H9 (cell line): Measurements from ENCODE around the gene DOCK1. TPM values are rescaled to one million over a fixed set of nuclear protein-coding genes. Genes with fewer than 3 reads are reported as not detected.
"Not testable (repeated sequence)": the region's sequence is repeated elsewhere in the genome, so short reads cannot be mapped to it uniquely, and the experiment has no call there.

Experiments used
- DNase-seq: peaks from one replicate; pipeline ENCODE4 v3.0.0-alpha.2; 2017
- H2AFZ ChIP-seq: one replicate; pipeline ENCODE4 v1.6.1; 2013; ENCODE audit warnings: mild to moderate bottlenecking, low read length, control low read depth, moderate library complexity
- H2AK5ac ChIP-seq: 2 replicates; pipeline ENCODE4 v1.6.1; 2013; ENCODE audit warnings: low read length, control low read depth, mixed read lengths; ENCODE audit not compliant: insufficient read length
- H2BK120ac ChIP-seq: one replicate; pipeline ENCODE4 v1.6.1; 2013; ENCODE audit warnings: low read depth, mild to moderate bottlenecking, low read length, control low read depth, inconsistent platforms; ENCODE audit not compliant: poor library complexity, severe bottlenecking
- H2BK12ac ChIP-seq: 2 replicates; pipeline ENCODE4 v1.6.1; 2013; ENCODE audit warnings: low read length, control low read depth, mixed read lengths, low read depth; ENCODE audit not compliant: insufficient read length
- H2BK15ac ChIP-seq: 2 replicates; pipeline ENCODE4 v1.6.1; 2013; ENCODE audit warnings: low read depth, low read length, control low read depth
- H2BK20ac ChIP-seq: one replicate; pipeline ENCODE4 v1.6.1; 2013; ENCODE audit warnings: low read depth, mild to moderate bottlenecking, low read length, control low read depth, inconsistent platforms; ENCODE audit not compliant: poor library complexity, severe bottlenecking
- H2BK5ac ChIP-seq: 2 replicates; pipeline ENCODE4 v1.6.1; 2013; ENCODE audit warnings: low read length, control low read depth, mixed read lengths; ENCODE audit not compliant: insufficient read length
- H3K14ac ChIP-seq: 2 replicates; pipeline ENCODE4 v1.6.1; 2013; ENCODE audit warnings: low read length, control low read depth; ENCODE audit not compliant: insufficient read depth
- H3K18ac ChIP-seq: 2 replicates; pipeline ENCODE4 v1.6.1; 2013; ENCODE audit warnings: low read depth, mild to moderate bottlenecking, mixed read lengths, low read length, control low read depth; ENCODE audit not compliant: insufficient read length
- H3K23ac ChIP-seq: 2 replicates; pipeline ENCODE4 v1.6.1; 2013; ENCODE audit warnings: low read length, control low read depth, mixed read lengths, low read depth; ENCODE audit not compliant: insufficient read length
- H3K23me2 ChIP-seq: 2 replicates; pipeline ENCODE4 v1.6.1; 2013; ENCODE audit warnings: low read depth, mild to moderate bottlenecking, mixed read lengths, low read length, control low read depth; ENCODE audit not compliant: insufficient read length, poor library complexity, severe bottlenecking
- H3K27ac ChIP-seq: 2 replicates; pipeline ENCODE4 v1.5.1; 2013; ENCODE audit warnings: low read length, control low read depth, mixed read lengths, low read depth; ENCODE audit not compliant: insufficient read length
- H3K27me3 ChIP-seq: 2 replicates; pipeline ENCODE4 v1.6.1; 2013; ENCODE audit warnings: low read length, control low read depth, inconsistent platforms; ENCODE audit not compliant: insufficient read depth
- H3K4ac ChIP-seq: 2 replicates; pipeline ENCODE4 v1.6.1; 2013; ENCODE audit warnings: low read depth, mild to moderate bottlenecking, control low read depth, inconsistent platforms, low read length, moderate library complexity
- H3K4me1 ChIP-seq: 2 replicates; pipeline ENCODE4 v1.6.1; 2013; ENCODE audit warnings: low read length, control low read depth, inconsistent platforms; ENCODE audit not compliant: insufficient read depth
- H3K4me2 ChIP-seq: 2 replicates; pipeline ENCODE4 v1.6.1; 2013; ENCODE audit warnings: low read length, control low read depth, mixed read lengths; ENCODE audit not compliant: insufficient read length, insufficient read depth
- H3K56ac ChIP-seq: 2 replicates; pipeline ENCODE4 v1.6.1; 2013; ENCODE audit warnings: low read depth, mild to moderate bottlenecking, mixed read lengths, low read length, control low read depth; ENCODE audit not compliant: insufficient read length
- H3K79me1 ChIP-seq: 2 replicates; pipeline ENCODE4 v1.6.1; 2013; ENCODE audit warnings: low read depth, mild to moderate bottlenecking, moderate library complexity, low read length, control low read depth, inconsistent platforms; ENCODE audit not compliant: insufficient read depth, poor library complexity, severe bottlenecking
- H3K79me2 ChIP-seq: 2 replicates; pipeline ENCODE4 v1.6.1; 2013; ENCODE audit warnings: low read length, control low read depth, inconsistent platforms; ENCODE audit not compliant: insufficient read depth
- H3K9ac ChIP-seq: 2 replicates; pipeline ENCODE4 v1.6.1; 2013; ENCODE audit warnings: low read length, control low read depth, mixed read lengths; ENCODE audit not compliant: insufficient read length; ENCODE audit errors: extremely low read depth
- H3K9me3 ChIP-seq: one replicate; pipeline ENCODE4 v1.6.1; 2013; ENCODE audit warnings: low read depth, low read length, inconsistent platforms; ENCODE audit not compliant: control insufficient read depth
- H3T11ph ChIP-seq: one replicate; pipeline ENCODE4 v1.6.1; 2013; ENCODE audit warnings: mild to moderate bottlenecking, low read length, control low read depth, inconsistent platforms
- H4K20me1 ChIP-seq: one replicate; pipeline ENCODE4 v1.6.1; 2013; ENCODE audit not compliant: control insufficient read depth, insufficient read length, insufficient read depth
- H4K5ac ChIP-seq: 2 replicates; pipeline ENCODE4 v1.6.1; 2013; ENCODE audit warnings: low read depth, mild to moderate bottlenecking, mixed read lengths, low read length, control low read depth; ENCODE audit not compliant: insufficient read length
- H4K8ac ChIP-seq: replicated peaks from 2 replicates; pipeline ENCODE4 v1.6.1; 2013; ENCODE audit warnings: low read length, control low read depth, mixed read lengths, low read depth; ENCODE audit not compliant: insufficient read length
- H4K91ac ChIP-seq: 2 replicates; pipeline ENCODE4 v1.6.1; 2013; ENCODE audit warnings: low read depth, mild to moderate bottlenecking, moderate library complexity, mixed read lengths, low read length, control low read depth; ENCODE audit not compliant: insufficient read length
- H3K27ac Mint-ChIP-seq, 3 experiments: 2 replicates in 2 of 3; 3 replicates in 1 of 3; pipeline ENCODE4 v1.8.0; 2020 to 2021; ENCODE audit warnings: mixed read lengths in 3 of 3, mild to moderate bottlenecking in 1 of 3, moderate library complexity in 1 of 3
- H3K27me3 Mint-ChIP-seq: 2 replicates; pipeline ENCODE4 v1.8.0; 2021; ENCODE audit warnings: low read depth, mild to moderate bottlenecking, moderate library complexity, mixed read lengths
- H3K36me3 Mint-ChIP-seq, 3 experiments: 2 replicates in 2 of 3; 3 replicates in 1 of 3; pipeline ENCODE4 v1.8.0; 2020 to 2021; ENCODE audit warnings: low read depth in 3 of 3, mixed read lengths in 3 of 3; ENCODE audit not compliant: insufficient read depth in 1 of 3
- H3K4me1 Mint-ChIP-seq, 2 experiments: 2 replicates each; pipeline ENCODE4 v1.8.0; 2020; ENCODE audit warnings: mixed read lengths in 2 of 2
- H3K4me3 Mint-ChIP-seq, 2 experiments: 2 replicates in 1 of 2; 3 replicates in 1 of 2; pipeline ENCODE4 v1.8.0; 2020 to 2021; ENCODE audit warnings: mild to moderate bottlenecking in 2 of 2, mixed read lengths in 2 of 2, moderate library complexity in 1 of 2
- H3K9me3 Mint-ChIP-seq, 2 experiments: 2 replicates in 1 of 2; 3 replicates in 1 of 2; pipeline ENCODE4 v1.8.0; 2020; ENCODE audit warnings: mild to moderate bottlenecking in 2 of 2, mixed read lengths in 2 of 2, moderate library complexity in 1 of 2
- WGBS: extraction: QIAGEN DNeasy Blood & Tissue Kit; methylation state at CpG from one replicate; pipeline ENCODE4 v1.1.7; 2013; ENCODE audit warnings: missing lambda C conversion rate, low lambda C conversion rate, mixed read lengths; ENCODE audit not compliant: insufficient read length; ENCODE audit errors: extremely low coverage; 5-methylcytosine and 5-hydroxymethylcytosine counted together
- total RNA-seq: library from RNA; stranded (reverse); gene quantifications from 2 replicates; pipeline ENCODE4 v1.2.1, GENCODE V29; 2021
- TF ChIP-seq, protein P1 (sequence below): fragments of 200-600 bp; sonication (generic); conservative IDR thresholded peaks from 3 replicates; pipeline ENCODE4 v1.8.0; 2021; ENCODE audit warnings: antibody characterized with exemption, mild to moderate bottlenecking

DOCK1 gene
- total RNA-seq, 1 experiment from 2014 or later = 57.0 TPM

DNA sequence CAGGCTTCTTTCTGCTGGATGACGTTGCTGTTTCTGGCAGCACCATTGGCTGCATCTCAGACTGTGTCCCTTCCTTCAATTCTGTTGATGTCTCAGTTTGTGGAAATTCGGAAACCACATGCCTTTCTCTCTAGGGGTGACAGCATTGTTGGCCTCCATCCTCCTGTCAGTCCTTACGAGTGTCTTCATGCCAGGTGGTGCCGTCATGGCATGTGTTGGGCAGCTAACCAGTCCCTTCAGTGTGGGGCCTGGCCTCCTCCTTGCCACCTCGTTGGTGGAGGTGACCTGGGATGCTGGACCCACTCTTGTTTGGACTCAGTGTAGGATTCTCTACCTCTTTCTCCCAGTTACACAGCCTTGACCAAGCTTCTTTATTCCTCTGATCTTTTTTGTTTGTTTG lies 402.8 kb downstream of the DOCK1 start:
- H2BK120ac ChIP-seq = no peak overlapping the region
- H4K20me1 ChIP-seq = no peaks in the 10 kb centered on the region
- no peak overlapping the region for H2BK12ac ChIP-seq
- no peak overlapping the region for H3K9ac ChIP-seq
- no peaks in the 10 kb centered on the region for H3K79me1 ChIP-seq
- no peak overlapping the region for H3K14ac ChIP-seq
- H4K91ac ChIP-seq = no peak overlapping the region
- H3K18ac ChIP-seq = no peak overlapping the region
- no CpG with 5 or more reads among the region's 5 CpGs for WGBS
- H3K56ac ChIP-seq = no peak overlapping the region
- no peaks in the 10 kb centered on the region for H3K27me3 Mint-ChIP-seq
- H2BK15ac ChIP-seq = no peak overlapping the region
- H3K4me3 Mint-ChIP-seq = no peak overlapping the region
- TF ChIP-seq, protein P1, sequence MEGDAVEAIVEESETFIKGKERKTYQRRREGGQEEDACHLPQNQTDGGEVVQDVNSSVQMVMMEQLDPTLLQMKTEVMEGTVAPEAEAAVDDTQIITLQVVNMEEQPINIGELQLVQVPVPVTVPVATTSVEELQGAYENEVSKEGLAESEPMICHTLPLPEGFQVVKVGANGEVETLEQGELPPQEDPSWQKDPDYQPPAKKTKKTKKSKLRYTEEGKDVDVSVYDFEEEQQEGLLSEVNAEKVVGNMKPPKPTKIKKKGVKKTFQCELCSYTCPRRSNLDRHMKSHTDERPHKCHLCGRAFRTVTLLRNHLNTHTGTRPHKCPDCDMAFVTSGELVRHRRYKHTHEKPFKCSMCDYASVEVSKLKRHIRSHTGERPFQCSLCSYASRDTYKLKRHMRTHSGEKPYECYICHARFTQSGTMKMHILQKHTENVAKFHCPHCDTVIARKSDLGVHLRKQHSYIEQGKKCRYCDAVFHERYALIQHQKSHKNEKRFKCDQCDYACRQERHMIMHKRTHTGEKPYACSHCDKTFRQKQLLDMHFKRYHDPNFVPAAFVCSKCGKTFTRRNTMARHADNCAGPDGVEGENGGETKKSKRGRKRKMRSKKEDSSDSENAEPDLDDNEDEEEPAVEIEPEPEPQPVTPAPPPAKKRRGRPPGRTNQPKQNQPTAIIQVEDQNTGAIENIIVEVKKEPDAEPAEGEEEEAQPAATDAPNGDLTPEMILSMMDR = no peak
- no peak for DNase-seq
- H3K4me2 ChIP-seq = no peak overlapping the region
- H3K4me1 Mint-ChIP-seq = peaks cover 20% of the 10 kb centered on the region in 2 experiments
- no peaks in the 10 kb centered on the region for H3K36me3 Mint-ChIP-seq
- no peaks in the 10 kb centered on the region for H3K9me3 ChIP-seq
- no peaks in the 10 kb centered on the region for H3K23me2 ChIP-seq
- no peak overlapping the region for H2BK5ac ChIP-seq
- H3K27ac Mint-ChIP-seq = peak overlapping the region in 2 of 3 experiments; percentile 36 to 53; a peak in 1 of 7 replicates
- H3K4ac ChIP-seq = no peak overlapping the region
- H3K27ac ChIP-seq = no peak overlapping the region
- H2BK20ac ChIP-seq = no peak overlapping the region
- H3K79me2 ChIP-seq = no peaks in the 10 kb centered on the region
- no peaks in the 10 kb centered on the region for H3K27me3 ChIP-seq
- no peak overlapping the region for H4K5ac ChIP-seq
- no peak overlapping the region for H2AK5ac ChIP-seq
- no peak overlapping the region for H3T11ph ChIP-seq
- no peak overlapping the region for H3K23ac ChIP-seq
- no peak overlapping the region for H2AFZ ChIP-seq
- no peaks in the 10 kb centered on the region for H3K9me3 Mint-ChIP-seq
- H3K4me1 ChIP-seq = peaks cover under 1% of the 10 kb centered on the region; the same call in 1 of the 2 replicates
- no peak overlapping the region for H4K8ac ChIP-seq

DNA sequence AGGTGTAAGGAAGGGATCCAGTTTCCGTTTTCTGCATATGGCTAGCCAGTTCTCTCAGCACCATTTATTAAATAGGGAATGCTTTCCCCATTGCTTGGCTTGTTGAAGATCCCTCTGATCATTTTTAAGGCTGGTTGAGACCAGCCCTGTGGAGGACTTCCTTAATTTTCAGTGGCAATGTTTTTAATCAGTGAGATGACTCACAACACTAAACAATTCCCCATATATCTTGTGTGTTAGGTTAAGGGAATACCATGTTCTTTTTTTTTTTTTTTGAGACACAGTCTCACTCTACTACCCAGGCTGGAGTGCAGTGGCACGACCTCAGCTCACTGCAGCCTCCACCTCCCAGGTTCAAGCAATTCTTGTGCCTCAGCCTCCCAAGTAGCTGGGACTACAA lies 404.4 kb downstream of the DOCK1 start:
- not testable (repeated sequence) for H3K27ac ChIP-seq, H2BK5ac ChIP-seq, H3K36me3 Mint-ChIP-seq, H4K91ac ChIP-seq, H3K23me2 ChIP-seq, H3K27me3 ChIP-seq, H3K79me1 ChIP-seq, H3K9me3 ChIP-seq, H3T11ph ChIP-seq, DNase-seq, H3K79me2 ChIP-seq, H4K5ac ChIP-seq, H3K56ac ChIP-seq, H2AFZ ChIP-seq, H3K4me3 Mint-ChIP-seq, H2BK20ac ChIP-seq, H3K4me1 ChIP-seq, H2AK5ac ChIP-seq, H2BK120ac ChIP-seq, H3K9me3 Mint-ChIP-seq, H3K4me2 ChIP-seq, H3K18ac ChIP-seq, H4K20me1 ChIP-seq, H3K14ac ChIP-seq, H3K27me3 Mint-ChIP-seq, H3K4ac ChIP-seq, H2BK12ac ChIP-seq, H3K9ac ChIP-seq, H4K8ac ChIP-seq, H2BK15ac ChIP-seq, H3K23ac ChIP-seq
- peaks cover 18 to 21% of the 10 kb centered on the region in 2 experiments for H3K4me1 Mint-ChIP-seq
- no CpG with 5 or more reads among the region's 2 CpGs for WGBS
- peak overlapping the region in 1 of 3 experiments; percentile 6; a peak in 1 of 7 replicates for H3K27ac Mint-ChIP-seq
